ENCODE measurements around the gene KCND3.

- TF ChIP-seq, protein P1, sequence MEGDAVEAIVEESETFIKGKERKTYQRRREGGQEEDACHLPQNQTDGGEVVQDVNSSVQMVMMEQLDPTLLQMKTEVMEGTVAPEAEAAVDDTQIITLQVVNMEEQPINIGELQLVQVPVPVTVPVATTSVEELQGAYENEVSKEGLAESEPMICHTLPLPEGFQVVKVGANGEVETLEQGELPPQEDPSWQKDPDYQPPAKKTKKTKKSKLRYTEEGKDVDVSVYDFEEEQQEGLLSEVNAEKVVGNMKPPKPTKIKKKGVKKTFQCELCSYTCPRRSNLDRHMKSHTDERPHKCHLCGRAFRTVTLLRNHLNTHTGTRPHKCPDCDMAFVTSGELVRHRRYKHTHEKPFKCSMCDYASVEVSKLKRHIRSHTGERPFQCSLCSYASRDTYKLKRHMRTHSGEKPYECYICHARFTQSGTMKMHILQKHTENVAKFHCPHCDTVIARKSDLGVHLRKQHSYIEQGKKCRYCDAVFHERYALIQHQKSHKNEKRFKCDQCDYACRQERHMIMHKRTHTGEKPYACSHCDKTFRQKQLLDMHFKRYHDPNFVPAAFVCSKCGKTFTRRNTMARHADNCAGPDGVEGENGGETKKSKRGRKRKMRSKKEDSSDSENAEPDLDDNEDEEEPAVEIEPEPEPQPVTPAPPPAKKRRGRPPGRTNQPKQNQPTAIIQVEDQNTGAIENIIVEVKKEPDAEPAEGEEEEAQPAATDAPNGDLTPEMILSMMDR (IDR thresholded peaks at IDR 0.05): no peak
- no peak for TF ChIP-seq POLR2A (IDR thresholded peaks at IDR 0.05)
Observed at GRCh38 chr1:112007169-112007568, 17.7 kb upstream of the KCND3 start.
